ENCODE results near the gene DAPK2.

DNA sequence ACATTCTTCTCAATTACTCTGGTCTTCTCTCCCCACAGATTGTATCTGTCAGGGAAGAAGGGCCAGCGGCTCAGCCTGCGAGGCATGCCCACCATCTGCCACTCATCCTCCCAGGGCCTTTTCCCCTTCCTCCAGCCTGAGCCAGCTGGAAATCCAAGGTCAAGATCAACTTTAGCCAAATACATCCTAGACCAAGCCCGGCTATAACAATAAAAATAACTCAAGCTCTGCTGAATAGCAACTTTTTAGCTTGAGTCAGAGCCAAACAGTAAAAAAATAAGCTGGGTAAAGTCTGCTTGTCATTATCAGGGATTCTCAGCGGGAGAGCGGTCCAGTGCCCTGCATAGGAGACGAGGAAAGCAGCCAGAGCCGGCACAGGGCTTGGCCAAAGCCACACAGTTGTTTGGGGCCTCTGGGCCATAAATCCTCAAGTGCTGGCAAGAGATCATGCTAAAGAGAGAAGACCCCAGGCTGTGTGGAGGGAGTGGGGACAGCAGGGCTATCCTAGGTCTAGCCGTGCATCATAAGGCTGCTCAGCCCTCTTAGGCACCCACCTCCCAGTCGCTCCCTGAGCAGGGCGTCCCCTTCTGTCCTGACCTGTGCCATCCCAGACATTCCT, 136.4 kb downstream of the DAPK2 start:
- TF ChIP-seq, protein P1, sequence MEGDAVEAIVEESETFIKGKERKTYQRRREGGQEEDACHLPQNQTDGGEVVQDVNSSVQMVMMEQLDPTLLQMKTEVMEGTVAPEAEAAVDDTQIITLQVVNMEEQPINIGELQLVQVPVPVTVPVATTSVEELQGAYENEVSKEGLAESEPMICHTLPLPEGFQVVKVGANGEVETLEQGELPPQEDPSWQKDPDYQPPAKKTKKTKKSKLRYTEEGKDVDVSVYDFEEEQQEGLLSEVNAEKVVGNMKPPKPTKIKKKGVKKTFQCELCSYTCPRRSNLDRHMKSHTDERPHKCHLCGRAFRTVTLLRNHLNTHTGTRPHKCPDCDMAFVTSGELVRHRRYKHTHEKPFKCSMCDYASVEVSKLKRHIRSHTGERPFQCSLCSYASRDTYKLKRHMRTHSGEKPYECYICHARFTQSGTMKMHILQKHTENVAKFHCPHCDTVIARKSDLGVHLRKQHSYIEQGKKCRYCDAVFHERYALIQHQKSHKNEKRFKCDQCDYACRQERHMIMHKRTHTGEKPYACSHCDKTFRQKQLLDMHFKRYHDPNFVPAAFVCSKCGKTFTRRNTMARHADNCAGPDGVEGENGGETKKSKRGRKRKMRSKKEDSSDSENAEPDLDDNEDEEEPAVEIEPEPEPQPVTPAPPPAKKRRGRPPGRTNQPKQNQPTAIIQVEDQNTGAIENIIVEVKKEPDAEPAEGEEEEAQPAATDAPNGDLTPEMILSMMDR (conservative IDR thresholded peaks at IDR 0.05; ENCODE audit: low read depth, low read length) = no peak
- TF ChIP-seq EZH2 (IDR thresholded peaks at IDR 0.05; ENCODE audit: low read length, unreplicated experiment) = no peak
